HL-60 (cell line): ENCODE results near the gene SCD.

ENCODE experiments used
- POLR2AphosphoS5 ChIP-seq: IDR thresholded peaks from 2 replicates; pipeline ENCODE4 v1.6.1; 2012; ENCODE audit warnings: low read depth
- TF ChIP-seq, protein P1 (sequence below): IDR thresholded peaks from one replicate; pipeline ENCODE4 v1.5.1; 2011; ENCODE audit warnings: low read length, control low read depth, inconsistent platforms; ENCODE audit not compliant: insufficient read depth

GRCh38 chr10:100364175-100364574, 17.1 kb downstream of the SCD start:
- TF ChIP-seq, protein P1, sequence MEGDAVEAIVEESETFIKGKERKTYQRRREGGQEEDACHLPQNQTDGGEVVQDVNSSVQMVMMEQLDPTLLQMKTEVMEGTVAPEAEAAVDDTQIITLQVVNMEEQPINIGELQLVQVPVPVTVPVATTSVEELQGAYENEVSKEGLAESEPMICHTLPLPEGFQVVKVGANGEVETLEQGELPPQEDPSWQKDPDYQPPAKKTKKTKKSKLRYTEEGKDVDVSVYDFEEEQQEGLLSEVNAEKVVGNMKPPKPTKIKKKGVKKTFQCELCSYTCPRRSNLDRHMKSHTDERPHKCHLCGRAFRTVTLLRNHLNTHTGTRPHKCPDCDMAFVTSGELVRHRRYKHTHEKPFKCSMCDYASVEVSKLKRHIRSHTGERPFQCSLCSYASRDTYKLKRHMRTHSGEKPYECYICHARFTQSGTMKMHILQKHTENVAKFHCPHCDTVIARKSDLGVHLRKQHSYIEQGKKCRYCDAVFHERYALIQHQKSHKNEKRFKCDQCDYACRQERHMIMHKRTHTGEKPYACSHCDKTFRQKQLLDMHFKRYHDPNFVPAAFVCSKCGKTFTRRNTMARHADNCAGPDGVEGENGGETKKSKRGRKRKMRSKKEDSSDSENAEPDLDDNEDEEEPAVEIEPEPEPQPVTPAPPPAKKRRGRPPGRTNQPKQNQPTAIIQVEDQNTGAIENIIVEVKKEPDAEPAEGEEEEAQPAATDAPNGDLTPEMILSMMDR: no peak
- no peak for TF ChIP-seq POLR2AphosphoS5
